Nephron progenitor cell (in vitro differentiated cells): ENCODE measurements around the gene PTP4A2.

ENCODE experiments used
- DNase-seq: peaks from one replicate; pipeline ENCODE4 v3.0.0; 2021
- H3K27ac Mint-ChIP-seq: 2 replicates; pipeline ENCODE4 v1.8.0; 2021; ENCODE audit warnings: mild to moderate bottlenecking, moderate library complexity, mixed read lengths
- H3K27me3 Mint-ChIP-seq: 2 replicates; pipeline ENCODE4 v1.8.0; 2021; ENCODE audit warnings: mild to moderate bottlenecking, low read depth, mixed read lengths; ENCODE audit not compliant: poor library complexity
- H3K36me3 Mint-ChIP-seq: 2 replicates; pipeline ENCODE4 v1.8.0; 2021; ENCODE audit warnings: low read depth, mixed read lengths
- H3K4me1 Mint-ChIP-seq: 2 replicates; pipeline ENCODE4 v1.8.0; 2021; ENCODE audit warnings: mixed read lengths
- H3K4me3 Mint-ChIP-seq: 2 replicates; pipeline ENCODE4 v1.8.0; 2021; ENCODE audit warnings: mild to moderate bottlenecking, moderate library complexity, mixed read lengths
- H3K9me3 Mint-ChIP-seq: 2 replicates; pipeline ENCODE4 v1.8.0; 2021; ENCODE audit warnings: mild to moderate bottlenecking, moderate library complexity, mixed read lengths
- TF ChIP-seq, protein P1 (sequence below): fragments of 200-600 bp; sonication (generic); IDR thresholded peaks from 2 replicates; pipeline ENCODE4 v1.5.0; 2021; ENCODE audit warnings: antibody characterized with exemption

Gene PTP4A2

DNA sequence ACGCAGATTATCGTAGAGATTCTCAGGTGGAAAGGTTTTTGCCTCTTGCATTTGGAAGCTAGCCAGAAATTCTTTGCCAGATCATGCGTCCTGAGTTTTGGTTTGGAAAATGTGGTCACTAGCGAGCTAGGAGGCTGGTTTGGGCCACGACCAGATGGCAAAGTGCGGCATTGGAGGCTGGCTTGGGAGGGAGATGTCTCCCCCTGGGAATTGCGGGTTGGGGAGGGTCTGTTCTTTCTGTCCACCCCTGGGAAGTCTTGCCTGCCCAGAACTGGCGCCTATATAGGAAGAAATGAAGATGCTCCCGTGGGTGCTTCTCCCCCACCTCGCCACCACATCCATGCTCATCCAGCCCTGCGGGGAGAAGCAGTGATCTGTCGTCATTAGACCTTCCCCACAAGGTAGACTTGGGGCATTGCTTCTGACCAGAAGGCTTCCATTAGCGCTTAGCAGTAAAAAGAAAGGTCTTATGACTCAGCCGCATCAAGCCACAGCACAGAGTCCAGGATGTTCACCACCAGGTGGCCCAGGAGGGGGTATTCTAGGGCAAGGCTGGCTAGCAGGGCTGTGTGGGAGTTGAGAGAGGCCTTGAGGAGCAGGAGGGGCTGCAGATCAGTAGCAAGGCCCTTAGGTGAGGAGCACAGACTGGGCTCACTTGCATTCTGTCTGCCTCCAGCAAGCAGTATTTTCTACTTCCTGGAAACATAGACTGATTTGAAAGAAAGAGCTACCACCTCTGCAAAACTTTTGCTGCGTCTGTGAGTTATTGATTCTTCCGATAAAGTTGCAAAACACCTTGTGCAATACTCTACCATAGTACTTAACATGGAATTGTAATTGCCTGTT lies 1.5 kb upstream of the PTP4A2 start:
- peak overlapping the region; percentile 66 for H3K27ac Mint-ChIP-seq
- H3K27me3 Mint-ChIP-seq = no peaks in the 10 kb centered on the region
- H3K36me3 Mint-ChIP-seq = no peaks in the 10 kb centered on the region
- TF ChIP-seq, protein P1, sequence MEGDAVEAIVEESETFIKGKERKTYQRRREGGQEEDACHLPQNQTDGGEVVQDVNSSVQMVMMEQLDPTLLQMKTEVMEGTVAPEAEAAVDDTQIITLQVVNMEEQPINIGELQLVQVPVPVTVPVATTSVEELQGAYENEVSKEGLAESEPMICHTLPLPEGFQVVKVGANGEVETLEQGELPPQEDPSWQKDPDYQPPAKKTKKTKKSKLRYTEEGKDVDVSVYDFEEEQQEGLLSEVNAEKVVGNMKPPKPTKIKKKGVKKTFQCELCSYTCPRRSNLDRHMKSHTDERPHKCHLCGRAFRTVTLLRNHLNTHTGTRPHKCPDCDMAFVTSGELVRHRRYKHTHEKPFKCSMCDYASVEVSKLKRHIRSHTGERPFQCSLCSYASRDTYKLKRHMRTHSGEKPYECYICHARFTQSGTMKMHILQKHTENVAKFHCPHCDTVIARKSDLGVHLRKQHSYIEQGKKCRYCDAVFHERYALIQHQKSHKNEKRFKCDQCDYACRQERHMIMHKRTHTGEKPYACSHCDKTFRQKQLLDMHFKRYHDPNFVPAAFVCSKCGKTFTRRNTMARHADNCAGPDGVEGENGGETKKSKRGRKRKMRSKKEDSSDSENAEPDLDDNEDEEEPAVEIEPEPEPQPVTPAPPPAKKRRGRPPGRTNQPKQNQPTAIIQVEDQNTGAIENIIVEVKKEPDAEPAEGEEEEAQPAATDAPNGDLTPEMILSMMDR = peak; percentile 33
- peak; percentile 56 for DNase-seq
- H3K9me3 Mint-ChIP-seq = no peaks in the 10 kb centered on the region
- peaks cover 64% of the 10 kb centered on the region for H3K4me1 Mint-ChIP-seq
- peak overlapping the region; percentile 9 for H3K4me3 Mint-ChIP-seq

DNA sequence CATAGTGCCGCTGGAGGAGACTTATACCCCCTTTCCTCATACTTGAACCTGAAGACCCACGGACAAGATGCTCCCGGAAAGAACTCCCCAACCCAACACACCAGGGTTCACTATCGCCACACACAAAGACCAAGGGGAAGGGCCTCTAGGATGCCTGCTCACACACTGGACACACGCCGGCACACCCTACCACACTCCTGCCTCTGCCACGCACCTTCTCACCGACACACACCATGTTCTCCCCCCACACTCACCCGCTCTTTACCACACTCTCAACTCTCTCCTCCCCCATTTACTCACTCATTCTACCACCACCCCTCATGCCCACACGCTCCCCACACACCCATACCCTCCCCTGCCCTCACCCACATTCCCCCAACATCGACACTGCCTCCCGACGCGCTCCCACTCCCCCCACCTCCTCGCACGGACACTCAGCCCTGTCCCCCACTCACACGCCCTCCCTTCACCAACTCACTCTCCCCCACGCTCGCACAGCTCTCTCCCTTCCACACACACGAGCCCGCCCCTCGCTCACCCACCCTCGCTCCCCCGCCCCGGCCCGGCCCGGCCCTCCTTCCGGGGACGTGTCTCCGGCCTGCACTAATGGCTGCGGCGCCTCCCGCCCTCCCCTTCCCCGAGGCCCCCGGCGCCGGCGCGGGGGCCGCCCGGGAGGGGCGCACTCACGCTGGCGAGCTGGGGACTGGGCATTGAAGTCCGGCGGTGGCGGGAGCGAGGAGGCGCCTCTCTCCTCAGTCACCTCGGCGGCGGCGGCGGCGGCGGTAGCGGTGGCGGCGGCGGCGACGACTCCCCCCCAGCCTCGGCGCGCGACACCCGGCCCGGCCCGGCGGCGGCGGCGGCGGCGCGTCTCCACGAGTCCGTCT lies 626 bp downstream of the PTP4A2 start:
- Mint-ChIP-seq H3K4me1 (peaks cover 68% of the 10 kb centered on the region), H3K27ac (peak overlapping the region; percentile 99), H3K27me3 (no peaks in the 10 kb centered on the region), H3K9me3 (no peaks in the 10 kb centered on the region), H3K36me3 (no peaks in the 10 kb centered on the region), H3K4me3 (peak overlapping the region; percentile 100)
- TF ChIP-seq, protein P1 = no peak
- DNase-seq = peak; percentile 74

DNA sequence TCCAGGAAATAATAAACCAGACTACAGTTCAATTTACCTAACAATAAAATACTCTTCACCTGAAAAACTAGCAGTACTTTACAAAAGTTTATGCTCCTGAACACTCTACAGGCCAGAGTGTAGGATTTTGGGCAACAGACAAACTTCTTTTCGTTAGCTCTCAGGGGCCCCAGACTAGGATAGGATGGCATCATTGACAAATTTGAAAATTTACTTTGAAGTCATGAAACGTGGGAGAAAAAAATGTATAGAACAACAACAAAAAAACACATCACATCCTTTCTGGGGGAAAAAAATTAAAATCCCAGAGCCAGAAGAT lies 1.2 kb downstream of the PTP4A2 start:
- peak overlapping the region; percentile 100 for H3K4me3 Mint-ChIP-seq
- H3K4me1 Mint-ChIP-seq = peaks cover 69% of the 10 kb centered on the region

GRCh38 chr1:31936278-31936980 lies 1.7 kb downstream of the PTP4A2 start:
- Mint-ChIP-seq H3K27ac (peak overlapping the region; percentile 99), H3K4me3 (peak overlapping the region; percentile 100), H3K36me3 (no peaks in the 10 kb centered on the region), H3K27me3 (no peaks in the 10 kb centered on the region), H3K4me1 (peaks cover 74% of the 10 kb centered on the region), H3K9me3 (no peaks in the 10 kb centered on the region)
- no peak for DNase-seq
- TF ChIP-seq, protein P1 = no peak

More for the DNA sequence above, 1.2 kb downstream of the PTP4A2 start:
- Mint-ChIP-seq H3K27me3 (no peaks in the 10 kb centered on the region), H3K36me3 (no peaks in the 10 kb centered on the region), H3K27ac (peak overlapping the region; percentile 99), H3K9me3 (no peaks in the 10 kb centered on the region)
- TF ChIP-seq, protein P1 = no peak
- no peak for DNase-seq

DNA sequence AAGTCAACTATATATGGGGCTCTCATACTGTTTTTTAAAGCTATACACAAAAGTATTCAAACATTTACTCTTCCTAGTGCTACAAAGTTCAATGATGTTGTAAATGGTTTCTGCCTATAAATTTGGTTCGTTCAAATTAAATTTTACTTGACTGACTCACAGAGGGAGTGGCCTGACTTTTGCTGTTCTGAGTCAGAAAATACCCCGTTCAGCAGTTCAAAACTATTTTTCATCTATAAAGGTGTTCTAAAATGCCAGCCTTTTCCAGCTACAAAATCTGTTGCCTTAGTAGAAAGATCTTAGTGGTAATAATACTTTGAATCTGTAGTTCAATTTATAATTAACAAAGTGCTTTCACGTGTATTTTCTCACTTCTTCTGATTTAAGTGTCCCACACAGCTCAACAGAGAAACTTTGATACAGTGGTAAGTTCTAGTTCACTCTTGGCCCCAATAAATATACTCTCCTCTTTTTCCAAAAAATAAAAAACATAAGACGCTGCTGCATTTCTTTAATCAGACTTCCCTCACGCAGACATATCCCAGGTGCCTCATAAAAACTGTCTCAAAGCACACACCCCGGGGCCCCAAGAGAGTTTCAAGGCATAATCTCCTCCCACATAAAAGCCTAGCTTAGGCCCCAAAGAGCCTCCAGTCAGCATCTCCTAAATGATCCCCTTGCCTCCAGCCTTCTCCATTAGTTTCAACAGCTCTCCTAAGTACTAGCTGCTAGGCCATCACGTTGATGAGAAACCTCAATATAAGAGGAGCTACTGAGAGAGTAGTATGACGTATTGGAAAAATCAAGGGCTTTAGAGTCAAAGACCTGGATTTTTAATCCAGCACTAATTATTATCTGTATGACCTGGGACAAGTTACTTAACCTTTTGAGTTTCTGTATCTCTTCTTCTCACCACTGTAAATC lies 3.2 kb downstream of the PTP4A2 start:
- Mint-ChIP-seq H3K4me3 (peak overlapping the region; percentile 37), H3K27ac (peak overlapping the region; percentile 2), H3K27me3 (no peaks in the 10 kb centered on the region), H3K36me3 (peaks cover 9% of the 10 kb centered on the region), H3K9me3 (no peaks in the 10 kb centered on the region), H3K4me1 (peaks cover 76% of the 10 kb centered on the region)
- TF ChIP-seq, protein P1 = no peak
- DNase-seq = no peak
